ENCODE measurements around the gene DCXR. TPM values are rescaled to one million over a fixed set of nuclear protein-coding genes. Genes with fewer than 3 reads are reported as not detected.

The DCXR gene
- total and polyA plus RNA-seq, 2 of the 13 experiments (the other 11 are each of a cell fraction or from before 2014, with no cell fraction given), result 287 to 311 TPM

- TF ChIP-seq ZFP41 (CRISPR knock-in tag; IDR thresholded peaks at IDR 0.05; ENCODE audit: borderline replicate concordance) (no peak), USF2 (IDR thresholded peaks at IDR 0.05; ENCODE audit: low read depth, low read length) (no peak), USF2 (CRISPR knock-in tag; IDR thresholded peaks at IDR 0.05; ENCODE audit: borderline replicate concordance) (no peak), NR3C1 (CRISPR knock-in tag; IDR thresholded peaks at IDR 0.05) (no peak), ZNF839 (CRISPR knock-in tag; IDR thresholded peaks at IDR 0.05; ENCODE audit: borderline replicate concordance) (no peak), HNRNPLL (IDR thresholded peaks at IDR 0.05; ENCODE audit: low read depth, low read length, poor library complexity, severe bottlenecking) (no peak), SOX13 (IDR thresholded peaks at IDR 0.05) (no peak), SOX13 (CRISPR knock-in tag; conservative IDR thresholded peaks at IDR 0.05 in 1 of 2, IDR thresholded peaks at IDR 0.05 in 1 of 2) (peak in 1 of 2 experiments; percentile 43; a peak in 2 of 4 replicates), CREB1 (IDR thresholded peaks at IDR 0.05) (no peak), CREB1 (CRISPR knock-in tag; IDR thresholded peaks at IDR 0.05) (no peak), ZFP62 (CRISPR knock-in tag; IDR thresholded peaks at IDR 0.05) (no peak), ZNF232 (CRISPR knock-in tag; IDR thresholded peaks at IDR 0.05; ENCODE audit: borderline replicate concordance) (no peak), ZNF550 (CRISPR knock-in tag; IDR thresholded peaks at IDR 0.05; ENCODE audit: borderline replicate concordance) (no peak), POLR2G (IDR thresholded peaks at IDR 0.05; ENCODE audit: low read depth, low read length) (no peak), ZBTB42 (CRISPR knock-in tag; IDR thresholded peaks at IDR 0.05) (0 out of 2 replicates have a peak, but pooled peaks have one; percentile 3), ZBTB21 (CRISPR knock-in tag; IDR thresholded peaks at IDR 0.05) (no peak), ZNF343 (CRISPR knock-in tag; IDR thresholded peaks at IDR 0.05) (0 out of 2 replicates have a peak, but pooled peaks have one; percentile 36), WIZ (CRISPR knock-in tag; IDR thresholded peaks at IDR 0.05) (no peak), ZNF33A (CRISPR knock-in tag; IDR thresholded peaks at IDR 0.05; ENCODE audit: borderline replicate concordance) (no peak), ZNF841 (CRISPR knock-in tag; IDR thresholded peaks at IDR 0.05; ENCODE audit: borderline replicate concordance) (no peak)
- TF ChIP-seq, protein P1, sequence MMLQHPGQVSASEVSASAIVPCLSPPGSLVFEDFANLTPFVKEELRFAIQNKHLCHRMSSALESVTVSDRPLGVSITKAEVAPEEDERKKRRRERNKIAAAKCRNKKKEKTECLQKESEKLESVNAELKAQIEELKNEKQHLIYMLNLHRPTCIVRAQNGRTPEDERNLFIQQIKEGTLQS (CRISPR knock-in tag; IDR thresholded peaks at IDR 0.05), result no peak
- TF ChIP-seq, protein P2, sequence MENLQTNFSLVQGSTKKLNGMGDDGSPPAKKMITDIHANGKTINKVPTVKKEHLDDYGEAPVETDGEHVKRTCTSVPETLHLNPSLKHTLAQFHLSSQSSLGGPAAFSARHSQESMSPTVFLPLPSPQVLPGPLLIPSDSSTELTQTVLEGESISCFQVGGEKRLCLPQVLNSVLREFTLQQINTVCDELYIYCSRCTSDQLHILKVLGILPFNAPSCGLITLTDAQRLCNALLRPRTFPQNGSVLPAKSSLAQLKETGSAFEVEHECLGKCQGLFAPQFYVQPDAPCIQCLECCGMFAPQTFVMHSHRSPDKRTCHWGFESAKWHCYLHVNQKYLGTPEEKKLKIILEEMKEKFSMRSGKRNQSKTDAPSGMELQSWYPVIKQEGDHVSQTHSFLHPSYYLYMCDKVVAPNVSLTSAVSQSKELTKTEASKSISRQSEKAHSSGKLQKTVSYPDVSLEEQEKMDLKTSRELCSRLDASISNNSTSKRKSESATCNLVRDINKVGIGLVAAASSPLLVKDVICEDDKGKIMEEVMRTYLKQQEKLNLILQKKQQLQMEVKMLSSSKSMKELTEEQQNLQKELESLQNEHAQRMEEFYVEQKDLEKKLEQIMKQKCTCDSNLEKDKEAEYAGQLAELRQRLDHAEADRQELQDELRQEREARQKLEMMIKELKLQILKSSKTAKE (CRISPR knock-in tag; IDR thresholded peaks at IDR 0.05; ENCODE audit: borderline replicate concordance), result no peak
- TF ChIP-seq, protein P3, sequence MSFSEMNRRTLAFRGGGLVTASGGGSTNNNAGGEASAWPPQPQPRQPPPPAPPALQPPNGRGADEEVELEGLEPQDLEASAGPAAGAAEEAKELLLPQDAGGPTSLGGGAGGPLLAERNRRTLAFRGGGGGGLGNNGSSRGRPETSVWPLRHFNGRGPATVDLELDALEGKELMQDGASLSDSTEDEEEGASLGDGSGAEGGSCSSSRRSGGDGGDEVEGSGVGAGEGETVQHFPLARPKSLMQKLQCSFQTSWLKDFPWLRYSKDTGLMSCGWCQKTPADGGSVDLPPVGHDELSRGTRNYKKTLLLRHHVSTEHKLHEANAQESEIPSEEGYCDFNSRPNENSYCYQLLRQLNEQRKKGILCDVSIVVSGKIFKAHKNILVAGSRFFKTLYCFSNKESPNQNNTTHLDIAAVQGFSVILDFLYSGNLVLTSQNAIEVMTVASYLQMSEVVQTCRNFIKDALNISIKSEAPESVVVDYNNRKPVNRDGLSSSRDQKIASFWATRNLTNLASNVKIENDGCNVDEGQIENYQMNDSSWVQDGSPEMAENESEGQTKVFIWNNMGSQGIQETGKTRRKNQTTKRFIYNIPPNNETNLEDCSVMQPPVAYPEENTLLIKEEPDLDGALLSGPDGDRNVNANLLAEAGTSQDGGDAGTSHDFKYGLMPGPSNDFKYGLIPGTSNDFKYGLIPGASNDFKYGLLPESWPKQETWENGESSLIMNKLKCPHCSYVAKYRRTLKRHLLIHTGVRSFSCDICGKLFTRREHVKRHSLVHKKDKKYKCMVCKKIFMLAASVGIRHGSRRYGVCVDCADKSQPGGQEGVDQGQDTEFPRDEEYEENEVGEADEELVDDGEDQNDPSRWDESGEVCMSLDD (CRISPR knock-in tag; IDR thresholded peaks at IDR 0.05; ENCODE audit: borderline replicate concordance), result no peak
These were observed 37.9 kb downstream of the DCXR start (continued) for GRCh38 chr17:81999587-81999975.
